Activated CD8-positive, alpha-beta memory T cell treated with anti-CD3 and anti-CD28 coated beads, Interleukin-2, amount 50 U/mL, for 24 hours (primary cell): ENCODE measurements around the gene CUEDC1.

Experiments
- DNase-seq: peaks from one replicate; pipeline ENCODE4 v3.0.0-alpha.2; 2020; ENCODE audit errors: extremely low read depth

CUEDC1 gene

DNA sequence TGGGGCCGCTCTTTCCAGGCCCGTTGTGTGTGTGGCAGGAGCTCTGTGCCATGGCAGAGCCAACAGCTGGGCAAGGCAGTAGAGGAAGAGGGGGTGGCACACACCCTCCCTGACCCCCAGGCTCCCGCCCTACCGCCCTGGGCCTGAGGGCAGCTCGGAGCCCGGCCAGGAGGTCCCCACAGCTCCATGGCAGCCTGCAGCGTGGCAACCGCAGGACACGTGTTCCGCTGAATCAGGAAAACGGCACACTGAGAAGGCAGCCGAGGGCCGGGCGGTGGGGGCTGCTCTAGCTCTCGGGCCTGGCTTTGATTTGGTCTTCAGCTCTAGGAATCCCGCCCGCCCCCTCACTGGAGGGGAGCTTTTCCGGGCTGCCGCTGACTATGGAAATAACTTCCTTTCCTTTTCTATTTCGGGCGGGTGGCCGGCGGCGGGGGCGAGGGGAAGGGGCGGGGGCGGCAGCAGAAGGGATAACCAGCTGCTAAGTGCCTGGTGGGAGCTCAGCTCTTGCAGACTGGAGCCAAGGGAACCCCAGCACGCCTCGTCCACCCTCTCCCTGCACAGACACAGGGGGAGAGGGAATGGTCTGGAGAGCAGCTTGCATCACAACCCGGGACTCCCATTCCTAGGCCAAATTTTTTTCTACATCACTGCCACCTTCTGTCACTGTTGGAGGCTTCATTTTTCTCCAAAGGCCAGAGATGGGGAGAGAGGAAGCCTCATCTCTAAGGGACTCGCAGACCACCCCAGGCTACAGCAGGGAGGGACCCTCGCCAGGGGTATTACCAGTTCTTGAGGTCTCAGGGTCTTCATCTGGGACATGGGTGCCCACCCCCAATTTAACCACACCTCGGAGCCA lies 80.5 kb downstream of the CUEDC1 start:
- DNase-seq = no peak

DNA sequence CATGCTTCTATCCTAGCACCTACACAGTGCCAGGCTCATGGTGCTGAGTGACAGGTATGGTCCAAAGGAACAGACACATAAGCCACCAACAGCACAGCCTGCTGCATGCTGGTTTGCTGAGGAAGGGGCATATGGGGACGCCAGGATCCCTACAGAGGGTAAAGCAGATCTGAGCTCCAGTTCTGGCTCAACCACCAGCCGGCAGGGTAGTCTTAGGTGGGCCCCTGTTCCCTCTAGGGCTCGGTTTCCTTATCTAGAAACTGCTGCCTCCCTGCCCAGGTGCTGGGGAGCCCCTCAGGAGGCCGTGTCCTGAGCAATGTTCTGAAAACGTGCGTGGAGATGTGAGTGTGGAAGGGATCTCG lies 81.2 kb downstream of the CUEDC1 start:
- no peak for DNase-seq

- no peak for DNase-seq
These were observed 81.8 kb downstream of the CUEDC1 start for GRCh38 chr17:57873261-57874057.

- no peak for DNase-seq
These were observed 82.7 kb downstream of the CUEDC1 start for GRCh38 chr17:57872536-57872935.

GRCh38 chr17:57871863-57872262 lies 83.3 kb downstream of the CUEDC1 start:
- DNase-seq = no peak

- no peak for DNase-seq
These were observed 84.1 kb downstream of the CUEDC1 start for GRCh38 chr17:57871155-57871554.

DNA sequence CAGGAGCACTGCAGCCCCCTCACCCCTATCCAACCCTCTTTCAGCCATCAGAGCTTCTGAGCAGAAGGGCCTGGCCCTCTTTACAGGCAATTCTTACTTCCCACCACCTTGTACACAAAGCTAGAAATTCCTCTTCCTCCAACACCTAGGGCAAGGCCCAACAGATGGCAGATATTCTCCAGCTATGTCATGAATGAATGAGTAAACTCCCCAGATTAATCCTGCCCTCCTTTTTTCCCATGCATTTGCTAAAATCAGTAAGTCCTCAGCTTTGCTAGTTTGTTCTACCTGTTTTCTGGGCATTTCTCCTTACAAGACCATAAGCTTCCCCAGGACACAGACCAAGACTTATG lies 85.0 kb downstream of the CUEDC1 start:
- no peak for DNase-seq

DNA sequence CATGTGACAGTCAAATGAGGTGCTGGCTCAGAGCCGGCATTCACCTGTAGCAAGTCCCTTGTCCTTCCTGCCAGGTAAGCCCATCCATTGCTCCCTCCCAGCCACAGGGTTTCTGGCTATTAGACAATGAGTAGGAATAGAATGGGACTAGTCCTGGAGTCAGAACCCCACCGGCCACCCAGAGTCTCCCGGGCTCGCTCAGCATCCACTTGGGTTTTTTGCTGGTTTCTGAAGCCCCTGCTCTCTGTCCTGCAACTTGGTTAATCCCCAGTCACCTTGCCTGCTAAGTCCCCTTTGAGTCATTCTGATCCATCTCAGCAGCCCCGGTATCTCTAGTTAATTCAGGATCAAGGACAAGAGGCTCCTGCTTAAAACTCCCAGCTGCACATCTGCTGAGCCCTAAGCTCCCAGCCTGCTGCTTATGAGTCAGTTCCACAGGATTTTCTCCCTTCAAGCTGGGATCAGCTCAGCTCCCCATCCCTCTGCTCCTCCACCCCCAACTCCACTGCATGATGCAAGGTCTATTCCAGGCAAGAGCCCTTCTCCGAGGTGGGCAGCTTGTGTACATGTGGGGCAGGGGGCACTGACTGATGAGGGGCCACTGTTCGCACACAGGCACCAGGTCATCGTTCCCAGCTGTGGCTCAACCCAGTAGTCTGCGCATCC lies 85.5 kb downstream of the CUEDC1 start:
- DNase-seq = no peak

GRCh38 chr17:57868910-57869616 lies 86.1 kb downstream of the CUEDC1 start:
- no peak for DNase-seq

DNA sequence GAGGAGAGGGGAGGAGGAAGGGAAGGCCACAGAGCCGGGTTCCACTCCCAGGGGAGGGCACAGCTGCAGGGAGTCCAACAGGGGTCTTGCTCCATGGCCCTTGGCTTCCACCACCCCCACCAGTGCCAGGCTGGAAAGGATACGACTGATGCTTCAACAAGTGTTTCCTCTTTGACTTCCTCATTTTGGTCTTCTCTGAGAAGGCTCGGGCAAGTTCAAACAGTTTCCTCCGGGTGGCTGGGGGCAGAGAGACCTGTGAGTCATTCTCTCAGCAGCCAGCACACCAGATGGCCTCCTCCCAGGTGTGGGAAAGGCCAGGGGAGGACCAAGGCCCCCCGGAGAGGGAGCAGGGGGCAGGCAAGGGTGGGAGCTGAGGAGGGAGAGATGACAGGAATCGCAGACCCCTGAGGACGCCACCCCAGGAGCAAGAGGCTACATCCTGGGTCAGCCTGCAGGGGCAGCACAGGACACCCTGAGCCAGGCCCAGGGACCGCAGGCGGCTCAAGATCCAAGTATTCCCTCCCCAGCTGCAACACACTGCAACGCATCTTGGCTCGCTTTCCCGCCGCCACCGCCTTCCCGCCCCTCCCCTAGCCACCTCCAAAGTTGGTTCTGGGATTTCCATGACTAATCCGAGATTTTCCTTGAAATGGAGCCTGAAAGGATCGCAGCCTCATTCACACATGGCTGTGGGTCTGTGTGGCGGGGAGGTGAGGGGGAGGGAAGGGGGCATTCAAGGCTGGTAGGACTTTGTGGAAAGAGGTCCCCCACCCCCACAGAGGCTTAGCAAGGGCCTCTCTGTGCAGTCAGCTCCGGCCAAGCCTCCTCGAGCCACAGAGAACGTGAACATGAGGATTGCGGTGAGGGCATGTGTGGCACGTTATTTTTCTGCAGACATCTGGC lies 87.0 kb downstream of the CUEDC1 start:
- no peak for DNase-seq

DNA sequence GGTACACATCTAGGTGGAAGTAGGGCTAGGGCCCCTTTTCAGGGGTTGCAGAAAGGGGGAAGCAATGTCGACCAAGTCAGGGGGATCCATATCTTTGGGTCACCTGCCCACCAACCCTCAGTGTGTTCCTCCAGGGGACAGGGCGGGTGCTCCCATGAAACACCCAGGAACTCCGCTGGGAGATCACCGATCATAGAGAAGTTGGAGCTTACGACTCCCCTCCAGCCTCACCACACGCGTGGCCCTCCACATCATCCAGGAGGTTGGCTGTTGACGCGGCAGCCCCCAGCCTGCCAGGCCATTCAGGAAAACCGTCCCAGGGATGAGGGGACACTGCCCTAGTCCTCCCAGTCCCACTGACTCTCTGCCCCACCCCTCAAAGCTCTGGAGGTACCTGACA lies 88.1 kb downstream of the CUEDC1 start:
- DNase-seq = no peak

DNA sequence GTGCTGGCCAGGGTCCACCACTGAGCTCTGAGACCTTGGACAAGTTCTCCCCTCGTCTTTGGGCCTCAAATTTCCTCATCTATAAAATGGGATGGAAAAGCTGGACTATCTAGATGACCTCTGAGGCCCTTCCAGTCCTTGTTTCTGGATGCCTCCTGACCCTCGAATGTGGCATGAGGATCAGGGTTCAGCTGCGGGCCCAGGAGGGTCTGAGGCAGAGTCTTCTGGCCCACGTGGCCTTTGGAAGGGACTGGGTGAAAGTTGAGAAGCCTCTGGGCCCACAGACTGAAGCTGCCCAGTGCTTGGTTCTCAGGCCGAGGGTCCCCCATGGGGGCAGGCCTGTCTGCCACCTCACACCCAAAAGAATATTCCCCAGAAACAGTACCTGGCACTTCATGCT lies 88.5 kb downstream of the CUEDC1 start:
- no peak for DNase-seq

- no peak for DNase-seq
These were observed 88.9 kb downstream of the CUEDC1 start for GRCh38 chr17:57866319-57866718.

DNA sequence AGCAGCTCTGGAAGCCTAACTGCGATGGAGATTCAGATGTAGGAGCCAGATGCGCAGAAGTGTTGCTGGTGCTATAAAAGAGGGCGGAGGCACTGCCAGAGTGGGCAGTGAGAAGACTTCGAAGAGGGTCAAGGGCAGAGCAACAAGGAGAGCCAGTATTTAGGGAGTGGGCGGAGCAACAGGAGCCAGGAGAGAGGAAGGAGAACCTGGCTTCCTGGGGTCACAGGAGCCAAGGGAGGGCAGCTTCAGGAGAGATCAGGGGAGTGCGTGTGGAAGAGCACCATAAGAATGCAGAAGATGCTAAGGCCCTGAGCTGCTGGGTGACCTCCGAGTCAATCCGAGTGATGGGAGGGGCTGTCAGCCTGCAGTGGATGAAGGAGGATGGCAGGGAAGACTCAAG lies 90.9 kb downstream of the CUEDC1 start:
- no peak for DNase-seq

DNA sequence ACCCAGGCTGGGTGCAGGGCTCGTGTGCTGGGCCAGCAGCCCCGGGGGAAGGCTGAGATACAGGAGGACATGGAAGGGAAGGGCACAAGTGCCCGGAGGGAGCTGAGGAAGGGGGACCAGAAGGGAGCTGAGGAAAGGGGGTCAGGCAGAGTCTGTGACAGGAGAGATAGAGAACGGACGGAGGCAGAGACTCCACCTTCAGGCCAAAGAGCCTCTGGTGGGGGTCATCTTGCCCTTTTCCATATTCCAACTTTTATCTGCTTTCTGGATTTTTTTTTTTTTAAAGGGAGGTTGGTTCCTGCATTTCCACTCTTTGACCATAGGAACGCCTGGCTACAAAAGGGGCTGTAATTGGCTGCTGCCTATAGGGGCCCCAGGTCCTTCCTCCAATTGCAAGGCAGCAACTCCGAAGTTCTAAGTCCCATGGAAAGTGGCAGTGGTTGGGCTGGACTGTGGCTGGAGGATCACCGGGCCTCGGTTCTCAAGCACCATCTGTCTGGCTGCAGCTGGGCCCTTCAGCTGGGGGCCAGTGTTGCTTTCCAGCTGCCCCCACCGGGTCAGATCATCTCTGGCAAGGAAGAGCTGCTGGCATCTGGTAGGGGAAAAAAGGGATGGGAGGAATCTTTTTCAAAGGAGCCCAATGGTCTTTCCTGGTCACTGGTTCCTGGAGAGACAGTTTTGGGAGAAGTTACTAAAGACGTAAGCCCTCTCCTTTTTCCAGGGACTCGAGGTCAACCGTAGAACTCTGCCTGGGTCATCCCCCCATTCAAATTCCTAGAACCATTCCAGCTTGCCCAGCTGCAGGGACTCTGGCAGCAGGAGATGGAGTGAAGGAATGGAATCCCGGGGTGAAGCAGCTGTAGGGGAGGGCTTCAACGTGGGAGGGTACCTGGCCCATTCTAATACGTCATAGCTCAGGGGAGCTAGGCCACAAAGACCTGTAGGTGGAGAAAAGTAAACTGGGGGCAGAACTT lies 92.2 kb downstream of the CUEDC1 start:
- DNase-seq = no peak

- no peak for DNase-seq
These were observed 93.2 kb downstream of the CUEDC1 start for GRCh38 chr17:57861790-57862693.

DNA sequence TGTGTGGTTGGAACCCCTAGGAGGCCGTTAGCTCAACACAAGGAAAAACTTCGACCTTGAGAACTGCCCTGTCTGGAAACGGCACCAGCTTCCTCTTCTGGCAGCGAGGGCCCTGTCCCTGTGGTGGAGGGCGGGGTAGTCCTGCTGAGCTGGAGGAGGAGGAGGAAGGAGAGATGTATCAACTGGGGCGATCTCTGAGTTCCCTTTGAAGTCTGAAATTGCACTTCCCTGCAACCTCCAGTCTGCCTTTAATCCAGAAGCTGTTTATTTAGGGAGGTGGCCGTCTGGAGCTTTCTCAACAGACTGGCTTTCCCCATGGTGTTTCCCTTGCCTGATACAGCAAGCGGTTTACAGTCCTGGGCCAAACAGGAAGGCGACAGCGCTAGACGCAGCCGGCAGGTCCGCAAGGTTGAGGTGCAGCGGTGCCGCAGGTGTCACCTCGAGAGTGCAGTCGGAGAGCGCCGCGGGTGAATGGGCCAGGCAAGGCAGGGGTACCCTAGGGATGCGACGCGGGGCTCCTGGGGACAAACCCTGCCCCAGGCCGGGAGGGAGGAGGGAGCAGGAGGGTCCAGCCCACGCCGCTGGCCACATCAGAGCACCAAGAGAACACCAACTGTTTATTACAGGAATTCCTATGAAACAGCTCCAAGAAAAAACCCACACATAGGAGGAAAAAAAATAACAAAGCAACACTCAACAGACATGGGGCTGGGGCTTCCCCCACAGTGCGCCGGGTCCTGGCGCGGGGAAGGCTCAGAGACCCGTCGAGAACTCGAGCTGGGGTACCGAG lies 94.0 kb downstream of the CUEDC1 start:
- no peak for DNase-seq

DNA sequence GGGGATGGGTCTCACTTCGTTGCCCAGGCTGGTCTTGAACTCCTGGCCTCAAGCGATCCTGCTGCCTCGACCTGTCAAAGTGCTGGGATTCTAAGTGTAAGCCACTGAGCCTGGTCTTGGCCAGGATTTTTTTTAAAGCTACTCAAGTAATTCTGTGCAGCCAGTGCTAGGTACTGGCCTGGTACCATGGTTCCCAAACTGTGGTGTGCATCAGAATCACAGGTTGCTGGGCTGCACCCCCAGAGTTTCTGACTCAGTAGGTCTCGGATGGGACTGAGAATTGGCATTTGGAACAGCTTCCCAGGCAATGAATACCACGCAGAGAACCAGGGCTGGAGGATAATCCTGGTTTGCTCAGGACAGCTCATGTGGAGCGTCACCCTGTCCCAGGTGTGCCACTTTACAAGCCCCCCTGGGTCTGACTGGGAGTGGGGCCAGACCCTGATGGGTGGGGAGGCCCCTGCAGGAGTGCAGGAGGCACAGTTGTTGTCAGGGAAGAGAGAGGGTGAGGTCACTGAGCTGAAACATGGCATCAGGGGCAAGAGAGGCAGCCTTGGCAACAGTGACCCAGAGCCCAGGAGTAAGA lies 94.7 kb downstream of the CUEDC1 start:
- no peak for DNase-seq
